ENCODE measurements around the gene CEPT1. TPM values are rescaled to one million over a fixed set of nuclear protein-coding genes. Genes with fewer than 3 reads are reported as not detected.

Gene CEPT1
- total and polyA plus RNA-seq, 2 donors from 2014 or later: 19.2 to 35.7 TPM

DNA sequence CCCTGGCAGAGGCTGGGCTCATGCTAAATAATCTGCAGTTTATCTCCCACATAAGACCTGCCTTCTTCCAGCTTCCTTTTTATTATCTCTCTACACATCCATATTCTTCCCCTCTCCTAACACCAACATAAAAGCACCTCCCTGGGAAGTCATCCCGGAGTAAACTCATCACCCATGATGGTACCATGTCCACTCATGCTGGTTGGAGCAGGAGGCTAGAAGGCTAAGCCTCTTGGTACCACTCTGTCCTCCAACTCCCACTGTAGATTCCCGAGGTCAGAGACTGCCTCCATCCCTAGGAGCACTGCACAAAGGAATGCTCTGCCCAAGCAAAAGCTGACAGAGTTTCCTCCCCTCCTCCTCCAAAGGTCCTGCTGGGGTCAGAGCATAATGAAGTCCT lies 56.2 kb downstream of the CEPT1 start:
- Histone ChIP-seq H3K4me1 (ENCODE audit: control insufficient read depth in 2 of 3, insufficient read depth in 2 of 3, low read depth in 1 of 3, low read length in 3 of 3) (peaks cover 0 to 39% (median 33%) of the 10 kb centered on the region in 3 donors), H3K4me3 (ENCODE audit: low read length in 3 of 3) (no peak overlapping the region), H3K27me3 (ENCODE audit: control insufficient read depth, insufficient read depth, low read length) (no peaks in the 10 kb centered on the region), H3K36me3 (ENCODE audit: control insufficient read depth in 2 of 3, insufficient read depth in 3 of 3, low read length in 3 of 3) (peaks cover 0 to 11% (median 9%) of the 10 kb centered on the region in 3 donors), H3K27ac (ENCODE audit: low read depth in 2 of 2, low read length in 2 of 2) (no peak overlapping the region), H3K9ac (ENCODE audit: low read length in 3 of 3) (no peak overlapping the region), H3K9me3 (ENCODE audit: control insufficient read depth in 2 of 3, insufficient read depth in 1 of 3, low read length in 3 of 3) (no peaks in the 10 kb centered on the region)
- TF ChIP-seq, protein P1, sequence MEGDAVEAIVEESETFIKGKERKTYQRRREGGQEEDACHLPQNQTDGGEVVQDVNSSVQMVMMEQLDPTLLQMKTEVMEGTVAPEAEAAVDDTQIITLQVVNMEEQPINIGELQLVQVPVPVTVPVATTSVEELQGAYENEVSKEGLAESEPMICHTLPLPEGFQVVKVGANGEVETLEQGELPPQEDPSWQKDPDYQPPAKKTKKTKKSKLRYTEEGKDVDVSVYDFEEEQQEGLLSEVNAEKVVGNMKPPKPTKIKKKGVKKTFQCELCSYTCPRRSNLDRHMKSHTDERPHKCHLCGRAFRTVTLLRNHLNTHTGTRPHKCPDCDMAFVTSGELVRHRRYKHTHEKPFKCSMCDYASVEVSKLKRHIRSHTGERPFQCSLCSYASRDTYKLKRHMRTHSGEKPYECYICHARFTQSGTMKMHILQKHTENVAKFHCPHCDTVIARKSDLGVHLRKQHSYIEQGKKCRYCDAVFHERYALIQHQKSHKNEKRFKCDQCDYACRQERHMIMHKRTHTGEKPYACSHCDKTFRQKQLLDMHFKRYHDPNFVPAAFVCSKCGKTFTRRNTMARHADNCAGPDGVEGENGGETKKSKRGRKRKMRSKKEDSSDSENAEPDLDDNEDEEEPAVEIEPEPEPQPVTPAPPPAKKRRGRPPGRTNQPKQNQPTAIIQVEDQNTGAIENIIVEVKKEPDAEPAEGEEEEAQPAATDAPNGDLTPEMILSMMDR (IDR thresholded peaks at IDR 0.05; ENCODE audit: borderline replicate concordance, extremely low read depth, insufficient read depth): no peak
- FAIRE-seq (no peak), DNase-seq (no peak)
- intact Hi-C loops (cut with DNase I): no loop called here

DNA sequence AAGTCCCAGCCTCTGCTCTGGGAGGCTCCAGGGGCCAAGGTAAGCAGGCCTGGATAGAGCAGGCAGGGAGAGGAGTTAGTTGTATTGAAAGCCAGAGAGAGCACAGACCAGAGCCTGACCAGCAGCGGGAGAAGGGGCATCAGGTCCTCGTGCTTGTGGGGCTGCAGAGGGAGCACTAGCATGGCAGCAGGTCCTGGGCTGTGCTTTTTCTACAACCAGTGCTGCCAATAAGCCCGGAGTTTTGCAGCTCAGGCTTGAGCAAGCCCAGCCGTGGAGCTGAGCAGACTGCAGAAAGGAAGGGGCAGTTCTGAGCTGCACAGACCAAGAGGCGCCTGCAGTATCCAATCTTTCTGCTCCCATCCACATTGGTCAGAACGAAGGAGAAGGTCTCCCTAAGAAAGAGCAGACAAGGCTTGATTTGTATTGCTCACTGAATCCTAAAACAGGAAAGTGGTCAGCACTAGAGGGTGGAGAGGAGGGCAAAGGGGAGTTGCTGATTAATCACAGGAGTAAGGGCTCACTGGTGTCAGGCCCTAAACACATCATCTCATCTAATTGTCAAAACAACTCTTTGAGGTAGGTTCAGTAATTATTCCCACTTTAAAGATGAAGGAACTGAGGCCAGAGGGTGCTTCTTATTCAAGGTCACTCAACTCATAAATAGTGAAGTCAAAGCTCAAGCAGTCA lies 57.7 kb downstream of the CEPT1 start:
- Histone ChIP-seq H3K9me3 (ENCODE audit: control insufficient read depth in 2 of 3, insufficient read depth in 1 of 3, low read length in 3 of 3) (no peaks in the 10 kb centered on the region), H3K36me3 (ENCODE audit: control insufficient read depth in 2 of 3, insufficient read depth in 3 of 3, low read length in 3 of 3) (peaks cover 0 to 9% (median 6%) of the 10 kb centered on the region in 3 donors), H3K9ac (ENCODE audit: low read length in 3 of 3) (no peak overlapping the region), H3K27me3 (ENCODE audit: control insufficient read depth, insufficient read depth, low read length) (no peaks in the 10 kb centered on the region), H3K27ac (ENCODE audit: low read depth in 2 of 2, low read length in 2 of 2) (no peak overlapping the region), H3K4me3 (ENCODE audit: low read length in 3 of 3) (no peak overlapping the region), H3K4me1 (ENCODE audit: control insufficient read depth in 2 of 3, insufficient read depth in 2 of 3, low read depth in 1 of 3, low read length in 3 of 3) (peaks cover 0 to 44% (median 32%) of the 10 kb centered on the region in 3 donors)
- intact Hi-C loops (cut with DNase I): no loop called here
- TF ChIP-seq, protein P1 (IDR thresholded peaks at IDR 0.05; ENCODE audit: borderline replicate concordance, extremely low read depth, insufficient read depth): peak; percentile 4
- DNase-seq (peak in 1 of 5 donors; percentile 77), FAIRE-seq (no peak)

DNA sequence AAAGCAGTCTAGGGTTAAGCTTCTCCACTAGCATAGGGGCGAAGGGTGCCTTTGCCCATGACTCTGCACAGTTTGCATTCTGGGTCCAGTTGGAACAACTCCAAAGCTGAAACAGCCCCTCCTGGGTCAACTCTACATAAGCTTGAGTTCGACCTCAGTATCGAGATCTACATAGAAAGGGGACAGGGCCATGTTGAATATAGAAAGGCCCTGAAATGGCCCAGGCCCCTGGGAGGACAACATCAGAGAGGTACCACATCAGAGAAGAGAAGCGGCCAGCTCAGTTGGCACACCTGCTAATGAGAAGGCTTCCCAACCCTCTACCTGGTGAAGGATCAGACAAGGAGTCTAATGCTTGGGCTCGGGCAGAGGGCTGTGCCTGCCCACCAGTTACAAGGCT lies 58.8 kb downstream of the CEPT1 start:
- peaks cover 0 to 6% (median 6%) of the 10 kb centered on the region in 3 donors for H3K36me3 ChIP-seq (ENCODE audit: control insufficient read depth in 2 of 3, insufficient read depth in 3 of 3, low read length in 3 of 3)
- DNase-seq (no peak), FAIRE-seq (no peak)
- H3K4me3 ChIP-seq (ENCODE audit: low read length in 3 of 3): no peak overlapping the region
- H3K27ac ChIP-seq (ENCODE audit: low read depth in 2 of 2, low read length in 2 of 2): no peak overlapping the region
- no peaks in the 10 kb centered on the region for H3K27me3 ChIP-seq (ENCODE audit: control insufficient read depth, insufficient read depth, low read length)
- no peaks in the 10 kb centered on the region for H3K9me3 ChIP-seq (ENCODE audit: control insufficient read depth in 2 of 3, insufficient read depth in 1 of 3, low read length in 3 of 3)
- H3K9ac ChIP-seq (ENCODE audit: low read length in 3 of 3): no peak overlapping the region
- TF ChIP-seq, protein P1 (IDR thresholded peaks at IDR 0.05; ENCODE audit: borderline replicate concordance, extremely low read depth, insufficient read depth): no peak
- intact Hi-C loops (cut with DNase I): no loop called here
- H3K4me1 ChIP-seq (ENCODE audit: control insufficient read depth in 2 of 3, insufficient read depth in 2 of 3, low read depth in 1 of 3, low read length in 3 of 3): peaks cover 0 to 43% (median 24%) of the 10 kb centered on the region in 3 donors
